HG02973 (cell line): Measurements from ENCODE around the gene MEF2A.

ENCODE experiments used
- ATAC-seq: cut with Tn5 transposase; IDR thresholded peaks from one replicate; pipeline ENCODE4 v1.9.1; 2021; ENCODE audit warnings: moderate library complexity; ENCODE audit not compliant: unreplicated experiment

MEF2A gene

DNA sequence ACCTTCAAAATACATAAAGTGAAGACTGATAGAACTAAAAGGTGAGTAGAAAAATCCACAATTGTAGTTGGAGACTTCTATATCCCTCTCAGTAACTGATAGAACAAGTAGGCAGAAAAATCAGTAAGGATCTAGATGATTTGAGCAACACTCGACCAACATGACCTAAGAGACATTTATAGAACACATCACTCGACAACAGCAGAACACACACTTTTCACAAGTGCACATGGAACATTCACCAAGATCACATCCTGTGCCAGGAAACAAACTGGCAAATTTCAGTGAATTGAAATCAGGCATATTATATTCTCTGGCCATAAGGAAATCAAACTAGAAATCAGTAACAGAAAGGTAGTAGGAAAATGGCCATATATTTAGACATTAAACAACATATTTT is 130.3 kb downstream of the MEF2A start:
- ATAC-seq = no peak

GRCh38 chr15:99702895-99703602 is 137.3 kb downstream of the MEF2A start:
- ATAC-seq = no peak

GRCh38 chr15:99703603-99704443 is 138.0 kb downstream of the MEF2A start:
- peak; percentile 52 for ATAC-seq

- ATAC-seq = peak; percentile 61
These were observed 138.7 kb downstream of the MEF2A start for GRCh38 chr15:99704444-99704838.

DNA sequence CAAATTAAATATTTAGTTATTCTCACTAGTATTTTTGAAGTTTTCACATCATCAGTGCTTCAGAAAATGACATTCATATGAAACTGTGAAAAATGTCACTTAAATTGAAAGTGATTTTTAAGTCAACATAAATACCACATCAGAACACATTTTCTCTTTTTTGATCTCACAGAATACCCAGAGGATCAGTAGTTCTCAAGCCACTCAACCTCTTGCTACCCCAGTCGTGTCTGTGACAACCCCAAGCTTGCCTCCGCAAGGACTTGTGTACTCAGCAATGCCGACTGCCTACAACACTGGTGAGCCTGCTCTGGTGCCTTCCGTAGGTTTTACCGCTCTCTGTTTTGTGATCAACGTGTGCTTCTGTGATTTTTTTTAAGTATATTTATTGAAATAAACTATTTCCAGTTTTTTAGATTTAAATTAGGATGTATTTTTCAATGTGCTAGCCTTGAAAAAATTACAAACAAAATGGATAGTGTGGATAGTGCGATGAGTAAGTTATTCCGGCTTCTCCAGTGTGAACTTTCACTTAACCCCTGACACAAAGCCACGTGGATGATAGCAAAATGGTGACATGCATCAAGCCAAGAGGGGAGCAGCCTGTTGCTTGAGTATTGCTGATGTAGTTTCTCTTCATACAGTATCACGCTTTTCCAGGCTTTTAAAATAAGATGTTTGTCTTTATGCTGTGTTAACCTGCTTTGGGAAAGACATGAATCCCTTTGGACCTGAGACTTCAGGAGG is 140.9 kb downstream of the MEF2A start:
- no peak for ATAC-seq

GRCh38 chr15:99707473-99708270 is 141.9 kb downstream of the MEF2A start:
- ATAC-seq = no peak

- ATAC-seq = no peak
These were observed 142.8 kb downstream of the MEF2A start for GRCh38 chr15:99708563-99708962.

- ATAC-seq = no peak
These were observed 143.6 kb downstream of the MEF2A start for GRCh38 chr15:99709243-99709986.

DNA sequence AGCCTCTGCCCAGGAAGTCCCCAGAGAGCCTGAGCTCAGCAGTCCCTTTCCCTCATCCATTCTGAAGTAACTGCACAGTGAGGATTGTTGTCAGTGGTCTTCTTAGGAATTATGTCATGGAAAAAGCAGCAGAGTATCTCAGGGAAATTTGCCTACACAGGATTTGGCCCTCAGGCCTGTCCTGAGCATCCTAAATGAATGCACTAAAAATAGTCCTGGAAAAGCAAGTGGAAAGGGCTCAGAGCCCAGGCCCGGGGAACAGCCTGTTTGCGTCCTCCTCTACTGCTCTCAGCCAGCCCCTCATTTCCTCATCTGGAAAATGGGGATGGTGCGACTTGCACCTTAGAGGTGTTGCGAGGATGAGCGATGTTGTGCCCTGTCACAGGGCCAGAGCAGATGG is 145.8 kb downstream of the MEF2A start:
- ATAC-seq = no peak

- ATAC-seq = no peak
These were observed 146.6 kb downstream of the MEF2A start for GRCh38 chr15:99712415-99712814.

DNA sequence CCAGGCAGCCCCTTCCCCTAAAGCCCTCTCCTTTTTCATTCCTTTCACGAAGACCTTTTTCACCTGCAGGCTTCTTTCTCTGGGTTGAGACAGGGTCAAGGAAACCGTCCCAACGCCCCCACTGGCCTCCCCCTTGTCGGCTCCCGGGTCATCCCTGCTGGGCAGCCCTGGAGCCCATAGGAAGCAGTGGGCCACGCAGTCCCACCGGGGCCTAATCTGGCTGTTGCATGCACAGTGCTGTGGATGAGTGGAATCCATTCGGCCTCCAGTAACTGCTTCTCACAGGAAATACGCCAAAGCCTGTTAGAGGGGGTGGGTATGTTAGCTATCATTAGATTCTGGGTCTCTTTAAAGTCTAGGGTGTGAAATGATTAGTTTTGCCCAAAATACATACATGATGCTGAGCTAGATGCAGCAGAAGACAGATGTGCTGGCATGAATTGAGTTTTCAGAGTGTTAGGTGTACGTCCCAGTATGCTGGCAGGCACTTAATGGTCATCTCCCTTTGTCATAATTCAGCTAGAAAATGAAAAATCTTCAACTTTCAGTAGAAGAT is 150.8 kb downstream of the MEF2A start:
- ATAC-seq = no peak

GRCh38 chr15:99717161-99718009 is 151.6 kb downstream of the MEF2A start:
- ATAC-seq = peak; percentile 23

DNA sequence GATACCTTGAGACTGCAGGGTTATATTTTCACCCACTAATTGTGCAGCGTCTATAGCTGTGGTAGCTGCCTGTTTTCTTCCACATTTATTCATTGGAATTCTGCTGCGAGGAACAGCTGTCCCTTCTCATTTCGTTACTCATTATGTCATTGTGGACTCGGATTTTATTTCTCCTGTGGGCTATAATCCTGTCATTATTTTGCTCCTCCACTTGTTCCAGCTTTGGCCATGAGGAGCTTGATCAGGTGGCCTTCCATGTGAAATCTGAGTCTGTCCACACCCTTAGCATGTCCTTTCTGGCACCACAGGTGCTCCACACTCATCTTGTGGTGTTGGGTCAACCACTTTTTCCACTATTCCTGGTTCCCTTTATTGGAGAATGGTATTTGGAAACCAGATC is 152.6 kb downstream of the MEF2A start:
- ATAC-seq = no peak

- peak; percentile 86 for ATAC-seq
These were observed 153.3 kb downstream of the MEF2A start for GRCh38 chr15:99719096-99719541.

GRCh38 chr15:99720533-99720932 is 154.7 kb downstream of the MEF2A start:
- ATAC-seq = no peak

DNA sequence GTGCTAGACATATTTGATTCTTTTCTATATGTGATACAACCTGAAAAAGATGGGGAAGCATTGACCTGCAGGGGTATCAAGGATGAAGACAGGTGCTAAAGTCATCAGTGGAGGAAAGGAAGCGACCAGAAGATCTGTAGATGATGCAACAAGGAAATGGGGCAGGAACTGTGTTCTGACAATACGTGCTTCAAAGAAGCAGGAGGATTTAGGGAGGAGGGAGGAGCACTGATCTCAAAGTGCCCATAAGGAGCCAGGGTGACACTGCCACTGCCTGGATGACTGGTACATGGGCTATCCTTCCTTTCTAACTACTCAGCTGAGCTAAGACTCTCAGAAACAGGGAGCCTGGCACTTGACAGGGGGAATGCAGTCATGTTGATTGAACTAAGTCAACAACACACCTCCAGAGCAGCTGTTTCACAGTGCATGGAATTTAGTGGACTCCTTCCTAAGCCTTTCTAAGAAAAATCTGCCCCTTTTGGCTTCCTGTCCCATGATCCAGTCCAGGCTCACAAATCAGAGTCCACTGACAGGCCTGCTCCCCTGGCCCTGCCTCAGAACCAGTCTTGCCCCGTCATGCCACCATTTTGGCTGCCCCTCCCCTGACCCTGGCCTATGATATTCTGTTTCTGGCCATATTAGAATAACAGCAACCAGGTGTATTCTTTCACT is 155.5 kb downstream of the MEF2A start:
- ATAC-seq = no peak

DNA sequence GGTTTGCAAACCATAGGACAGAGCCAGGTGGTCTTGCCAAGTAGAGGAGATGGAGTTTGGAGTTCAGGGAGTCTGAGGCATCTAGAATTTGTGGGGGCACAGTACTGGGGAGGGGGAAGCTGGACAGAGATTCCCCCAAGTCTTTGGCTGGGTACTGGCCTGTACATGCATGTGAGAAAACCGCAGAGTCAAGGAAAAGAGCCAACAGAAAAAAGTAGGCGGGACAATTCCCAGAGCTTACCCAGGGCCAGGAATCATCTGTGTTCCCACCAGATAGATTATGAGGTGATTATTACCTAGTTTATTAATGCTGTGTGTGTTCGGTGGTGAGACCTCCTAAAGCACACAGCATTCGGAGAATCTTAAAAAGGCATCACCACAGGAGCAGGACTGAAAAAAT is 156.1 kb downstream of the MEF2A start:
- ATAC-seq = no peak

GRCh38 chr15:99722406-99722805 is 156.6 kb downstream of the MEF2A start:
- no peak for ATAC-seq
